Calu3 (cell line): ENCODE measurements around the gene CDX2. TPM values are rescaled to one million over a fixed set of nuclear protein-coding genes. Genes with fewer than 3 reads are reported as not detected.

Experiments
- BruUV-seq: library from RNA; stranded (reverse); fragments of 400-500 nt; replicated peaks from 2 replicates; lab custom pipeline; 2021; lab: Mats Ljungman, UMichigan
- CTCF ChIA-PET: fragments of 300-600 bp; sonication (Branson Sonifier 250); formaldehyde crosslinking; loops from one replicate; lab custom pipeline; 2022; ENCODE audit warnings: antibody characterized with exemption; lab: Charles Lee
- DNase-seq: peaks from one replicate; pipeline ENCODE4 v3.0.0; 2022
- H3K27ac Mint-ChIP-seq: one replicate; pipeline ENCODE4 v1.8.0; 2022; ENCODE audit warnings: mixed read lengths; ENCODE audit not compliant: unreplicated experiment
- H3K27me3 Mint-ChIP-seq: one replicate; pipeline ENCODE4 v1.8.0; 2022; ENCODE audit warnings: mixed read lengths; ENCODE audit not compliant: unreplicated experiment
- H3K36me3 Mint-ChIP-seq: one replicate; pipeline ENCODE4 v1.8.0; 2022; ENCODE audit warnings: mild to moderate bottlenecking, moderate library complexity, mixed read lengths; ENCODE audit not compliant: insufficient read depth, unreplicated experiment
- H3K4me1 Mint-ChIP-seq: one replicate; pipeline ENCODE4 v1.8.0; 2022; ENCODE audit warnings: mild to moderate bottlenecking, low read depth, mixed read lengths; ENCODE audit not compliant: unreplicated experiment
- H3K4me3 Mint-ChIP-seq: one replicate; pipeline ENCODE4 v1.8.0; 2022; ENCODE audit warnings: mild to moderate bottlenecking, low read depth, moderate library complexity, mixed read lengths; ENCODE audit not compliant: unreplicated experiment
- H3K9me3 Mint-ChIP-seq: one replicate; pipeline ENCODE4 v1.8.0; 2022; ENCODE audit warnings: low read depth, mixed read lengths; ENCODE audit not compliant: unreplicated experiment
- intact Hi-C: fragments of 100-400 bp; cut with micrococcal nuclease; formaldehyde crosslinking; loops from one replicate; pipeline ENCODE4 v1.10.0; 2022; ENCODE audit not compliant: unreplicated experiment
- total RNA-seq: library from RNA; stranded (reverse); gene quantifications from 2 replicates; pipeline ENCODE4 v1.2.3, GENCODE V29; 2022
- TF ChIP-seq, protein P1 (sequence below): fragments of 200-600 bp; IDR thresholded peaks from one replicate; pipeline ENCODE4 v1.8.0; 2022; ENCODE audit warnings: antibody characterized with exemption; ENCODE audit not compliant: unreplicated experiment

CDX2 gene
- total RNA-seq, 1 experiment from 2014 or later = not detected

DNA sequence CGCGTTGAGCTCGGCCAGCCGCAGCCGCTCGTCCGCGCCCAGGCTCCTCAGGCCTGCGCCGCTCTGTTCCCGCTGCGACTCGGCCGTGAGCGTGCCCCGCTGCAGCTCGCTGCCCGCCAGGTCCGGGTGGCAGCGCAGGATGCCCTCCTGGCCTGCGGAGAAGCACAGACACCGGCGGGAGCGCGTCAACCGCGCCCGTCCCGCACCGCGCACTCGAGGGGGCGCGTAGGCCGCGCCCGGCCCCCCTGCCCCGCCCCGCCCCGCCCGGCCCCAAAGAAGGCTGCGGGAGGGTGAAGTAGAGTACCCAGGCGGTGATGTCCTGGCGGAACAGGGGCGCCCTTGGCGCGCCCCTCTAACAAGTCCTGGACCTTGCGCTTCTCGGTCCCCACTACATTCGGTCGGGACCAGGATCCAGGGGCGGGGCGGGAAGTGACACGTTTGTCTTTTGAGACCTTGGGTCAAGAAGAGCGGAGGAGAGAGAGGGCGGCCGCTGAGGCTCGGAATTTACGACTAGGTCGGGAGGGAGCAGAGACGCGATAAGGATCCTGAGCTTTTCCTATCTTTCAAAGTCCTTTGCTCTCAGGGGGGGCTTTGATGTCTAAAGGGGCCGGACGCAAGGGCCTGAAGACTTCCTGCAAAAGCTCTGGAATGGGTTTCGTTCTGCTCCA, 9.3 kb upstream of the CDX2 start:
- H3K27me3 Mint-ChIP-seq = peaks cover 85% of the 10 kb centered on the region
- CTCF ChIA-PET = interaction anchor here (1.5 kb wide), 1 partner anchor 18 kb away, joined by 3 read pairs; no protein-coding TSS in a partner anchor
- H3K4me1 Mint-ChIP-seq = peaks cover 16% of the 10 kb centered on the region
- peak overlapping the region; percentile 27 for H3K4me3 Mint-ChIP-seq
- intact Hi-C loops = no loop called here
- TF ChIP-seq, protein P1, sequence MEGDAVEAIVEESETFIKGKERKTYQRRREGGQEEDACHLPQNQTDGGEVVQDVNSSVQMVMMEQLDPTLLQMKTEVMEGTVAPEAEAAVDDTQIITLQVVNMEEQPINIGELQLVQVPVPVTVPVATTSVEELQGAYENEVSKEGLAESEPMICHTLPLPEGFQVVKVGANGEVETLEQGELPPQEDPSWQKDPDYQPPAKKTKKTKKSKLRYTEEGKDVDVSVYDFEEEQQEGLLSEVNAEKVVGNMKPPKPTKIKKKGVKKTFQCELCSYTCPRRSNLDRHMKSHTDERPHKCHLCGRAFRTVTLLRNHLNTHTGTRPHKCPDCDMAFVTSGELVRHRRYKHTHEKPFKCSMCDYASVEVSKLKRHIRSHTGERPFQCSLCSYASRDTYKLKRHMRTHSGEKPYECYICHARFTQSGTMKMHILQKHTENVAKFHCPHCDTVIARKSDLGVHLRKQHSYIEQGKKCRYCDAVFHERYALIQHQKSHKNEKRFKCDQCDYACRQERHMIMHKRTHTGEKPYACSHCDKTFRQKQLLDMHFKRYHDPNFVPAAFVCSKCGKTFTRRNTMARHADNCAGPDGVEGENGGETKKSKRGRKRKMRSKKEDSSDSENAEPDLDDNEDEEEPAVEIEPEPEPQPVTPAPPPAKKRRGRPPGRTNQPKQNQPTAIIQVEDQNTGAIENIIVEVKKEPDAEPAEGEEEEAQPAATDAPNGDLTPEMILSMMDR = no peak
- H3K36me3 Mint-ChIP-seq = no peaks in the 10 kb centered on the region
- no peak overlapping the region for H3K27ac Mint-ChIP-seq
- BruUV-seq = no TSS peak
- DNase-seq = no peak
- no peaks in the 10 kb centered on the region for H3K9me3 Mint-ChIP-seq

DNA sequence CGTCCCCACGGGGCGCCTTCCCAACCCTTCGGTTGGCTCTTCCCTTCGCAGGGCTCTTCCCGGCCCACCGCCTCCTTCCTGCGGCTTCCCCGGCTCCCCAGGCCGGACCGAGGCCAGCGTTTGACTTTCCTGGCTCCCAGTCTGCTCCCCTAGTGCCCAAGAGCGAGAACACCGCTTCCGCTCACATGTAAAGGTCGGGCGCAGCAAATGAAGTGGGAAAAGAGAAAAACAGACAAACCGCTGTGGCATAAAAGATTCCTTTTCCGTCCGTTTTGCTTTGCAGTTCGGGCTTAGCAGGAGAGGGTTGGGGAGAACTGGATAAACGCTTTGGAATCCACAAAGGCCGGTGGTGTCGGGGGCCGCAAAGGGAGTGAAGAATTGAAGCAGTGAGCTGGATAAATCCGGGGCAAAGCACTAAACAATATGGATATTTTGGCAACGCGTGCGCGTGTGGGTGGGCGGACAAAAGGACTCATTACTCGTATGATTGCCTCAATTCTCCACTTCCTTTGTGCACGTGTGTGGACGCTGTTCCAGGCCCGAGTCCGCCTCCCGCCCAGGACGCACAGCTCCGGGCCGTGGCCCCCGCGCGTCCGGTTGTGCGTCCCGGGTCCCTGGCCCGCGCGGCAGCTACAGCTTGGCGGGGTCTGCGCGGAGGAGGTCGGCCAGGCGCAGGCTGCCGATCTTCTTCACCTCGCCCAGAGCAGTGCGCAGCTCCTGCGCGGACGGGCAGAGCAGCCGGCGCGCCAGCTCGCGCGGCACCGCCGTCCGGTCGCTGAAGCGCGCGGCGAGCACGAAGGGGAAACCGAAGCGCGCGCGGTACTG, 8.6 kb upstream of the CDX2 start:
- Mint-ChIP-seq H3K36me3 (no peaks in the 10 kb centered on the region), H3K4me1 (peaks cover 16% of the 10 kb centered on the region), H3K27me3 (peaks cover 82% of the 10 kb centered on the region), H3K9me3 (no peaks in the 10 kb centered on the region), H3K27ac (no peak overlapping the region), H3K4me3 (peak overlapping the region; percentile 27)
- TF ChIP-seq, protein P1 = peak; percentile 15
- no peak for DNase-seq
- intact Hi-C loops = no loop called here
- CTCF ChIA-PET = interaction anchor here (1.5 kb wide), 1 partner anchor 17 kb away, joined by 3 read pairs; no protein-coding TSS in a partner anchor
- BruUV-seq = no TSS peak

DNA sequence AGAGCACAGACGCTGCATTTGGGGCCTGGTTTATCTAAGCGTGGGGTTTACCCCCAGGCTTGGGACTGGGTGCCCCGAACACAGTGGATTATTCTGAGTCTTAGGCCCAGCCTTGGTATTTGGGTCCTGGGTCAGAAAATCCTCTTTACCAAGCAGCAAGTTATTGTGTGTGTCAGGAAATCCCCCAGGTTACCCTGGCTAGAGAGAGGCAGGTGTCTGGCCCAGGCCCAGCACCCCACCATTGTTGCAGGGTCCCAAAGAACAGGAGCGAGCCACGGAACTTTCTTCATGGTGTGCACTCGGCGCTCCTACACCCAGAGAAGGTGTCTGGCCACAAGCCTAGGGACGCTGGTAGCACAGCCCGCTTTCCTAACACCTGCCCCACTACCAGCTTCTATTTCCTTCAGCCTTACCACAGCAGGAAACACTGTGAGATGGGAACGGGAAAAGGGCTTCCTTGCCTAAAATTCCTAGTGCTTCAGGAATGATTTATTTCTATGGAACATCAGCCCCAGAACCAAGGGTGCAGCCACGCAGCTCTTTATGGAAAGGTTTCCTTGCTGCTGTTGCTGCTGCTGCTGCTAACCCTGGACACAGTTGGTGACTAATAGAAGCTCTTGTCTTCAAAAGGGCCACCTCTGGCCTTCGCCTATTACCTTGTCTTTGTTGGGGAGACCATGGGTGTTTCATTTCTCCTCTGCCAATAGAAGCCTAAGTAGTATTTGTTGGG, 7.4 kb upstream of the CDX2 start:
- Mint-ChIP-seq H3K4me3 (no peak overlapping the region), H3K27me3 (peaks cover 70% of the 10 kb centered on the region), H3K27ac (no peak overlapping the region), H3K36me3 (no peaks in the 10 kb centered on the region), H3K9me3 (no peaks in the 10 kb centered on the region), H3K4me1 (peaks cover 16% of the 10 kb centered on the region)
- intact Hi-C loops = no loop called here
- BruUV-seq = no TSS peak
- DNase-seq = no peak
- CTCF ChIA-PET = interaction anchor here (0.6 to 1.0 kb wide), 2 partner anchors 12 to 150 kb away, joined by 4 read pairs; no protein-coding TSS in a partner anchor
- TF ChIP-seq, protein P1 = no peak
